Measurements from ENCODE around the gene COLEC11.

GRCh38 chr2:3644246-3644525, 49.3 kb downstream of the COLEC11 start:
- TF ChIP-seq EP300 (IDR thresholded peaks at IDR 0.05) (no peak), POLR2A (IDR thresholded peaks at IDR 0.05; ENCODE audit: low read length) (no peak), RNF2 (IDR thresholded peaks at IDR 0.05; ENCODE audit: borderline replicate concordance, low read depth) (no peak), PHF8 (IDR thresholded peaks at IDR 0.05; ENCODE audit: borderline replicate concordance, low read depth) (no peak)
